Duodenal mucosa (tissue), 2 donors: ENCODE measurements around the gene CIB4.

ENCODE experiments used
- H3K27ac ChIP-seq: one replicate; pipeline ENCODE4 v1.7.0; 2013; ENCODE audit warnings: low read depth, low read length
- H3K27me3 ChIP-seq, 2 donors: one replicate each; pipeline ENCODE4 v1.7.0; 2013; ENCODE audit warnings: low read length in 2 of 2, control low read depth in 1 of 2; ENCODE audit not compliant: insufficient read depth in 2 of 2, control insufficient read depth in 1 of 2
- H3K36me3 ChIP-seq, 2 donors: one replicate each; pipeline ENCODE4 v1.7.0; 2013; ENCODE audit warnings: low read length in 2 of 2, control low read depth in 1 of 2; ENCODE audit not compliant: insufficient read depth in 2 of 2, control insufficient read depth in 1 of 2
- H3K4me1 ChIP-seq, 2 donors: one replicate each; pipeline ENCODE4 v1.7.0; 2013; ENCODE audit warnings: low read length in 2 of 2, control low read depth in 1 of 2; ENCODE audit not compliant: insufficient read depth in 2 of 2, control insufficient read depth in 1 of 2
- H3K4me3 ChIP-seq, 2 donors: one replicate each; pipeline ENCODE4 v1.7.0; 2013; ENCODE audit warnings: low read length in 2 of 2, low read depth in 1 of 2
- H3K9ac ChIP-seq, 2 donors: one replicate each; pipeline ENCODE4 v1.7.0; 2013; ENCODE audit warnings: low read length in 2 of 2, low read depth in 1 of 2
- H3K9me3 ChIP-seq, 2 donors: one replicate each; pipeline ENCODE4 v1.7.0; 2013; ENCODE audit warnings: low read length in 2 of 2, control low read depth in 1 of 2; ENCODE audit not compliant: control insufficient read depth in 1 of 2

CIB4 gene

GRCh38 chr2:26652361-26653041, 11.3 kb upstream of the CIB4 start:
- Histone ChIP-seq H3K4me3 (no peak overlapping the region), H3K27ac (no peak overlapping the region), H3K9ac (no peak overlapping the region)

GRCh38 chr2:26651799-26652198, 10.6 kb upstream of the CIB4 start:
- Histone ChIP-seq H3K27ac (peak overlapping the region; percentile 3), H3K36me3 (no peaks in the 10 kb centered on the region), H3K9ac (no peak overlapping the region), H3K4me3 (no peak overlapping the region), H3K9me3 (no peaks in the 10 kb centered on the region), H3K27me3 (no peaks in the 10 kb centered on the region), H3K4me1 (peaks cover 0 to 5% of the 10 kb centered on the region in 2 donors)

More at GRCh38 chr2:26652361-26653041, 11.3 kb upstream of the CIB4 start:
- Histone ChIP-seq H3K9me3 (no peaks in the 10 kb centered on the region), H3K27me3 (no peaks in the 10 kb centered on the region), H3K4me1 (peaks cover 0 to 5% of the 10 kb centered on the region in 2 donors), H3K36me3 (no peaks in the 10 kb centered on the region)

DNA sequence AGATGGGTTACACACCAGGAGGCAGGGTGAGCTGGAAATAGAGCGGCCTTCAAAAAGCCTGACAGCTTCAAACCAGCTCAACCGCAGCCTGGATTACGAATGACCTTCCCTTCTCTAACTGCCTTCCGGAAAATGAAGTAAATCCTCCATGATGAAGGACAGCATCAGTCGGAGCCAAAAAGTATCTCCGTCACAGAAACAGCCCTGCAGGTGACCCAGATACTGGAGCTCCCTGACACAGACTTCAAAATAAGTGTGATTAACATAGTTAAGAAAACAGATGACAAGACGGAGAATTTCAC, 10.3 kb upstream of the CIB4 start:
- Histone ChIP-seq H3K4me3 (no peak overlapping the region), H3K36me3 (no peaks in the 10 kb centered on the region), H3K27ac (no peak overlapping the region), H3K27me3 (no peaks in the 10 kb centered on the region), H3K4me1 (peaks cover 0 to 5% of the 10 kb centered on the region in 2 donors), H3K9me3 (no peaks in the 10 kb centered on the region), H3K9ac (no peak overlapping the region)

- Histone ChIP-seq H3K4me3 (no peak overlapping the region), H3K9ac (no peak overlapping the region), H3K4me1 (peaks cover 0 to 5% of the 10 kb centered on the region in 2 donors), H3K36me3 (no peaks in the 10 kb centered on the region), H3K27me3 (no peaks in the 10 kb centered on the region), H3K27ac (no peak overlapping the region), H3K9me3 (no peaks in the 10 kb centered on the region)
Observed at GRCh38 chr2:26650713-26651469, 9.7 kb upstream of the CIB4 start.

GRCh38 chr2:26649992-26650712, 9.0 kb upstream of the CIB4 start:
- Histone ChIP-seq H3K9me3 (no peaks in the 10 kb centered on the region), H3K4me1 (peaks cover 0 to 5% of the 10 kb centered on the region in 2 donors), H3K27me3 (no peaks in the 10 kb centered on the region), H3K27ac (no peak overlapping the region), H3K9ac (no peak overlapping the region), H3K36me3 (no peaks in the 10 kb centered on the region), H3K4me3 (no peak overlapping the region)

GRCh38 chr2:26649322-26649721, 8.2 kb upstream of the CIB4 start:
- Histone ChIP-seq H3K4me1 (peaks cover 0 to 5% of the 10 kb centered on the region in 2 donors), H3K36me3 (no peaks in the 10 kb centered on the region), H3K9ac (no peak overlapping the region), H3K4me3 (no peak overlapping the region), H3K27ac (no peak overlapping the region), H3K27me3 (no peaks in the 10 kb centered on the region), H3K9me3 (no peaks in the 10 kb centered on the region)

- Histone ChIP-seq H3K4me1 (peaks cover 0 to 5% of the 10 kb centered on the region in 2 donors), H3K9me3 (no peaks in the 10 kb centered on the region), H3K27ac (no peak overlapping the region), H3K36me3 (no peaks in the 10 kb centered on the region), H3K27me3 (no peaks in the 10 kb centered on the region), H3K4me3 (no peak overlapping the region), H3K9ac (no peak overlapping the region)
Observed at GRCh38 chr2:26648516-26648915, 7.3 kb upstream of the CIB4 start.

DNA sequence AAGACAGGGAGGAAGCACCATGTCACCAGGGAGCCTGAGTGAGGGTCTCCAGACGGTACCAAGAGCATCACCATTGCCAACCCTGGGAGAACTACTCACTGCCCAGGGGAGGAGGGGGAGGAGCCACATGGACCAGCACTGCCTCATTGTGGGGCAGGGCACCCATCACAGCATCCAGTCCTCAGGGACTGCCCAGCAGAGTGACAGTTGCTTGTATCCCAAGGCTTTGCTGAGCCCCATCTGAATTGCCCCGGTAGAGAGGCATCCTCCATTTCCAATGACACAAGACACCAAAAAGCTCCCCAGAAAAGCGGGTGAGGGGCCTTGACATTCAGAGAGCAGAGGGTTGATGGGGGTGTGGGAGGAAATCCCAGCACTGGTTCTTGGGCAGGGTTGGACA, 6.8 kb upstream of the CIB4 start:
- Histone ChIP-seq H3K4me1 (peaks cover 0 to 5% of the 10 kb centered on the region in 2 donors), H3K27ac (no peak overlapping the region), H3K9me3 (no peaks in the 10 kb centered on the region), H3K27me3 (no peaks in the 10 kb centered on the region), H3K36me3 (no peaks in the 10 kb centered on the region), H3K9ac (no peak overlapping the region), H3K4me3 (no peak overlapping the region)

DNA sequence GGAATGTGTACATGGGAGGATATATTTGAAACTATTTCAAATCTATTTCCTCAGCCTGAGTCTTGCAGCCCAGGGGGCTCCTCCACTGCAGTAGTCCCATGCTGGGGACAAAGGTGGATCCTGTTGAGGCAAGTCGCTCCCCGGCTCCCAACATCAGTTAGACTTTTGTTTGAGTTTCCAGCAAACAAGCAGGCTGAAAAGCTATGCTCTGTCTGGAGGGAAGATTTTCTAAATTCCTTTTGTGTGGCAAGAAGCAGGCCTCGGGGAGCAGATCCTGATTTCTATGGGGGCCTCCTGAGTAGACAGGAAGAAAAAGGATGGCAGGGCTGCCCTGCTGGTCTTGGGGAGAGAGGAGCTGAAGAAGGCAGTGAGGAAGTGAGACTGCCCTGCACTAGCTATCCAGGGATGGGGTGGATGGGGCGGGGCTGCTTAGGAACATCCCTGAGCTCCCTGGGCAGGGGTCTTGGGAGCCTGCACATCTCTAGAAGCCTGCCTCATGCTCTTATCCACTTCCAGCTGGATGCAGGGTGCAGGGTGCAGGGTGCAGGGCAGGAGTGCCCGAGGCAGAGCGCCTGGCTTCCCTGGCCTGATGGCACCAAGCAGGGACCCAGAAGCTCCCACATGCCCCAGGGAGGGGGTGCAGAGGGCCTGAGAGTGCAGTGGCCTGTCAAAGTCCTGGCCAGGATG, 6.0 kb upstream of the CIB4 start:
- Histone ChIP-seq H3K9ac (no peak overlapping the region), H3K4me1 (peaks cover 0 to 5% of the 10 kb centered on the region in 2 donors), H3K36me3 (no peaks in the 10 kb centered on the region), H3K9me3 (no peaks in the 10 kb centered on the region), H3K27ac (no peak overlapping the region), H3K4me3 (no peak overlapping the region), H3K27me3 (no peaks in the 10 kb centered on the region)

GRCh38 chr2:26645762-26646161, 4.6 kb upstream of the CIB4 start:
- H3K9ac ChIP-seq: no peak overlapping the region
- H3K27me3 ChIP-seq: no peaks in the 10 kb centered on the region
- H3K4me3 ChIP-seq: no peak overlapping the region
- H3K27ac ChIP-seq: no peak overlapping the region
- peaks cover under 1 to 5% of the 10 kb centered on the region in 2 donors for H3K4me1 ChIP-seq
- H3K9me3 ChIP-seq: no peaks in the 10 kb centered on the region
- no peaks in the 10 kb centered on the region for H3K36me3 ChIP-seq
